HL-60/S4 treated with retinoic acid at 250 ng/mL for 4 days and 3 days (cell line): ENCODE measurements around the gene POLD2.

Experiments used
- in situ Hi-C: fragments of 300-500 bp; cut with MboI; formaldehyde crosslinking; loops from 2 replicates; pipeline ENCODE4 v1.7.0; 2022; ENCODE audit warnings: low sequenced_read_pairs

The POLD2 gene

GRCh38 chr7:44114586-44115310 is 8.6 kb downstream of the POLD2 start:
- in situ Hi-C loops = no loop called here

GRCh38 chr7:44113764-44114354 is 9.5 kb downstream of the POLD2 start:
- in situ Hi-C loops = no loop called here

- in situ Hi-C loops = no loop called here
Observed at GRCh38 chr7:44112997-44113763, 10.2 kb downstream of the POLD2 start.

- in situ Hi-C loops = no loop called here
Observed at GRCh38 chr7:44112231-44112996, 10.9 kb downstream of the POLD2 start.

GRCh38 chr7:44111761-44112160 is 11.6 kb downstream of the POLD2 start:
- in situ Hi-C loops = no loop called here

- in situ Hi-C loops = no loop called here
Observed at GRCh38 chr7:44110719-44111635, 12.4 kb downstream of the POLD2 start.

GRCh38 chr7:44109991-44110390 is 13.4 kb downstream of the POLD2 start:
- in situ Hi-C loops = no loop called here

GRCh38 chr7:44108768-44109750 is 14.3 kb downstream of the POLD2 start:
- in situ Hi-C loops = no loop called here

- in situ Hi-C loops = no loop called here
Observed at GRCh38 chr7:44107961-44108767, 15.2 kb downstream of the POLD2 start.

GRCh38 chr7:44107116-44107960 is 16.0 kb downstream of the POLD2 start:
- in situ Hi-C loops = no loop called here

GRCh38 chr7:44106311-44107065 is 16.9 kb downstream of the POLD2 start:
- in situ Hi-C loops = no loop called here

- in situ Hi-C loops = no loop called here
Observed at GRCh38 chr7:44105832-44106231, 17.5 kb downstream of the POLD2 start.

- in situ Hi-C loops = no loop called here
Observed at GRCh38 chr7:44104860-44105771, 18.2 kb downstream of the POLD2 start.

GRCh38 chr7:44103923-44104859 is 19.2 kb downstream of the POLD2 start, which contains the start of gene AEBP1:
Gene AEBP1, plus strand, starts transcription at chr7:44104345. Its CDS starts 321 bp downstream, at chr7:44104666.
- in situ Hi-C loops = no loop called here
